Heart right ventricle (tissue), 16 donors: ENCODE results near the gene NR2F1. TPM values are rescaled to one million over a fixed set of nuclear protein-coding genes. Genes with fewer than 3 reads are reported as not detected.
A peak's percentile ranks its signal among the peaks of the same experiment; 100 is the strongest.

Experiments used
- ATAC-seq, 8 donors: fragments of 200-7000 bp; cut with Tn5 transposase; one replicate each; pipeline ENCODE4 v1.9.1; 2020; ENCODE audit warnings: mild to moderate bottlenecking in 8 of 8, moderate library complexity in 8 of 8, moderate number of reproducible peaks in 1 of 8
- DNase-seq, 2 donors: peaks; one replicate each; pipeline ENCODE4 v3.0.0-alpha.2; 2020
- H3K27ac ChIP-seq, 10 donors: fragments of 200-600 bp; sonication (generic) in 2 of 10; one replicate each; pipeline versions ENCODE4 v1.5.0 to v1.8.0; 2020 to 2022; ENCODE audit warnings: mild to moderate bottlenecking in 3 of 10
- H3K27me3 ChIP-seq, 7 donors: fragments of 200-600 bp; one replicate each; pipeline ENCODE4 v1.8.0; 2021 to 2022; ENCODE audit warnings: mild to moderate bottlenecking in 2 of 7
- H3K36me3 ChIP-seq, 9 donors: fragments of 200-600 bp; sonication (generic) in 1 of 9; one replicate each; pipeline versions ENCODE4 v1.5.0 to v1.8.0; 2020 to 2022; ENCODE audit warnings: mild to moderate bottlenecking in 2 of 9
- H3K4me1 ChIP-seq, 9 donors: fragments of 200-600 bp; sonication (generic) in 1 of 9; one replicate each; pipeline versions ENCODE4 v1.5.0 to v1.8.0; 2020 to 2022; ENCODE audit warnings: mild to moderate bottlenecking in 4 of 9
- H3K4me3 ChIP-seq, 10 donors: fragments of 200-600 bp; sonication (generic) in 2 of 10; one replicate each; pipeline versions ENCODE4 v1.5.0 to v1.8.0; 2020 to 2022; ENCODE audit warnings: mild to moderate bottlenecking in 7 of 10, moderate library complexity in 2 of 10
- H3K9me3 ChIP-seq, 11 donors: fragments of 200-600 bp in 10 of 11; sonication (generic) in 2 of 11; one replicate each; pipeline versions ENCODE4 v1.5.0 to v1.8.0; 2013 to 2022; ENCODE audit warnings: mild to moderate bottlenecking in 2 of 11, control low read depth in 1 of 11, moderate library complexity in 1 of 11
- CTCF ChIP-seq, 9 donors: fragments of 200-600 bp; sonication (generic) in 2 of 9; IDR thresholded peaks; one replicate each; pipeline versions ENCODE4 v1.5.0 to v1.8.0; 2021 to 2022; ENCODE audit warnings: antibody characterized with exemption in 9 of 9, mild to moderate bottlenecking in 5 of 9, moderate library complexity in 1 of 9
- WGBS, 2 donors: extraction: QIAGEN DNeasy Blood & Tissue Kit; methylation state at CpG; one replicate each; pipeline ENCODE4 v1.1.7; 2013; ENCODE audit warnings: inconsistent platforms in 1 of 2; 5-methylcytosine and 5-hydroxymethylcytosine counted together
- intact Hi-C, 10 donors: fragments of 100-400 bp; cut with DNase I; formaldehyde crosslinking; loops; one replicate each; pipeline versions ENCODE4 v1.11.1 to v1.14.2; 2022
- polyA plus RNA-seq, 2 donors: library from polyadenylated mRNA; stranded (reverse); fragments of 200-250 nt; gene quantifications; one replicate each; pipeline ENCODE4 v1.2.3, GENCODE V29; 2013
- total RNA-seq, 10 donors: library from RNA; stranded (reverse); fragmentation: NEBNext Ultra II Directional in 3 of 10; extraction: Animal tissue kit (Norgen Biotek cat#: 25700) in 3 of 10; gene quantifications; one replicate each; pipeline versions ENCODE4 v1.2.1 to v1.2.4, GENCODE V29; 2021 to 2023
- donor health status: Arrhythmogenic right ventricular cardiomyopathy.
- donor health status: ischemic (EF 13 %, LVEDD 7.1; RV severe dilation, severe dysfunction).
- donor health status: healthy with polysubstance abuse.
- donor health status: DM: no; HTN: yes; CAD: no.
- donor health status: DM: no; HTN: no; CAD: no.
- donor health status: ischemic (EF 25% LVEDD 6.9; RV normal size, moderate dysfunction).
- donor health status: ischemic (EF 25% LVEDD 5.7; RV mildly dilated, moderate dysfunction).
- donor health status: healthy.
- donor health status: DM: yes; HTN: yes; CAD: no.
- donor health status: Ischemic cardiomyopathy.
- donor health status: ischemic (EF 35%, LVEDD 5.7; RV mildly dilated, moderate dysfunction).
- donor health status: nonischemic (EF 11% LVEDD 7.7; RV severe dilation, severe dysfunction).
- donor health status: DM: yes; HTN: yes; CAD: no.
- donor health status: PGD.
- donor health status: ischemic (EF 29% LVEDD 5.4; RV normal size, mild dysfunction).
- donor health status: nonischemic (EF 23%, LVEDD 6.1; RV moderate dilation, normal function).

NR2F1 gene
- total and polyA plus RNA-seq, 12 donors = 0.27 to 2.4 (median 0.92) TPM

- WGBS, 2 donors = 4 to 8% methylated on average over 19 of the region's 19 CpGs
- H3K9me3 ChIP-seq = no peaks in the 10 kb centered on the region
- ATAC-seq (peak in 7 of 8 donors; percentile 46 to 79 (median 73)), DNase-seq (peak in 1 of 2 donors; percentile 45)
- peaks cover 23 to 100% (median 98%) of the 10 kb centered on the region in 7 donors for H3K27me3 ChIP-seq
- TF ChIP-seq CTCF (IDR thresholded peaks at IDR 0.05) = peak in 8 of 9 donors; percentile 8 to 66 (median 54)
- no peaks in the 10 kb centered on the region for H3K36me3 ChIP-seq
- H3K4me3 ChIP-seq = no peak overlapping the region
- peaks cover 0 to 20% (median 14%) of the 10 kb centered on the region in 9 donors for H3K4me1 ChIP-seq
- no peak overlapping the region for H3K27ac ChIP-seq
- intact Hi-C loops = loop anchor here in 6 of 10 donors (1.0 to 10.0 kb wide), 6 partner anchors 24 to 297 kb away; partner anchors contain the start of gene NR2F1 (in 1 of the 6)
These were observed 24.6 kb downstream of the NR2F1 start for GRCh38 chr5:93607367-93608258.

GRCh38 chr5:93608855-93609254 is 25.8 kb downstream of the NR2F1 start:
- H3K27me3 ChIP-seq = peaks cover 13 to 100% (median 98%) of the 10 kb centered on the region in 7 donors
- TF ChIP-seq CTCF (IDR thresholded peaks at IDR 0.05) = no peak
- intact Hi-C loops = loop anchor here in 5 of 10 donors (5.0 to 10.0 kb wide), 4 partner anchors 186 to 296 kb away; no protein-coding TSS in a partner anchor

GRCh38 chr5:93609762-93610161 is 26.7 kb downstream of the NR2F1 start:
- Histone ChIP-seq H3K4me1 (peaks cover 0 to 15% (median 9%) of the 10 kb centered on the region in 9 donors), H3K27me3 (peaks cover 7 to 100% (median 98%) of the 10 kb centered on the region in 7 donors), H3K36me3 (no peaks in the 10 kb centered on the region), H3K27ac (no peak overlapping the region), H3K4me3 (no peak overlapping the region), H3K9me3 (no peaks in the 10 kb centered on the region)
- DNase-seq = no peak
- ATAC-seq = no peak
- no peak for TF ChIP-seq CTCF (IDR thresholded peaks at IDR 0.05)
- WGBS, 2 donors = 8 to 11% methylated on average over 7 of the region's 7 CpGs
- intact Hi-C loops = loop anchor here in 7 of 10 donors (5.0 to 10.0 kb wide), 4 partner anchors 185 to 295 kb away; no protein-coding TSS in a partner anchor

More at GRCh38 chr5:93608855-93609254, 25.8 kb downstream of the NR2F1 start:
- Histone ChIP-seq H3K4me1 (peaks cover 0 to 23% (median 13%) of the 10 kb centered on the region in 9 donors), H3K27ac (no peak overlapping the region), H3K9me3 (no peaks in the 10 kb centered on the region), H3K36me3 (no peaks in the 10 kb centered on the region), H3K4me3 (no peak overlapping the region)
- no peak for ATAC-seq
- 4 to 16% methylated on average over 4 of the region's 4 CpGs for WGBS, 2 donors
- no peak for DNase-seq

GRCh38 chr5:93610581-93611272 is 27.7 kb downstream of the NR2F1 start:
- DNase-seq (no peak), ATAC-seq (no peak)
- intact Hi-C loops = loop anchor here in 2 of 10 donors (5.0 to 10.0 kb wide), 2 partner anchors 192 to 194 kb away; no protein-coding TSS in a partner anchor
- Histone ChIP-seq H3K27ac (no peak overlapping the region), H3K36me3 (no peaks in the 10 kb centered on the region), H3K9me3 (no peaks in the 10 kb centered on the region), H3K27me3 (peaks cover 7 to 99% (median 97%) of the 10 kb centered on the region in 7 donors), H3K4me3 (no peak overlapping the region), H3K4me1 (peaks cover 0 to 15% (median 9%) of the 10 kb centered on the region in 9 donors)
- TF ChIP-seq CTCF (IDR thresholded peaks at IDR 0.05) = no peak
- 10 to 13% methylated on average over 17 of the region's 17 CpGs for WGBS, 2 donors
